ENCODE data around the gene SLC3A2. TPM values are rescaled to one million over a fixed set of nuclear protein-coding genes. Genes with fewer than 3 reads are reported as not detected.

Gene SLC3A2
- total RNA-seq, 1 donor from 2014 or later = 181 TPM

GRCh38 chr11:62882431-62882749 lies 1.7 kb downstream of the SLC3A2 start:
- H3K9me3 Mint-ChIP-seq = no peaks in the 10 kb centered on the region
- H3K36me3 Mint-ChIP-seq (ENCODE audit: low read depth) = peaks cover 50% of the 10 kb centered on the region
- no peak for DNase-seq (ENCODE audit: low read depth, low spot score)
- peaks cover 12% of the 10 kb centered on the region for H3K27me3 Mint-ChIP-seq (ENCODE audit: low read depth)
- TF ChIP-seq CTCF (conservative IDR thresholded peaks at IDR 0.05) = no peak
- H3K4me3 Mint-ChIP-seq = peak overlapping the region; percentile 100
- H3K27ac Mint-ChIP-seq (ENCODE audit: unreplicated experiment) = peak overlapping the region; percentile 100
- H3K4me1 Mint-ChIP-seq = peaks cover 69% of the 10 kb centered on the region

DNA sequence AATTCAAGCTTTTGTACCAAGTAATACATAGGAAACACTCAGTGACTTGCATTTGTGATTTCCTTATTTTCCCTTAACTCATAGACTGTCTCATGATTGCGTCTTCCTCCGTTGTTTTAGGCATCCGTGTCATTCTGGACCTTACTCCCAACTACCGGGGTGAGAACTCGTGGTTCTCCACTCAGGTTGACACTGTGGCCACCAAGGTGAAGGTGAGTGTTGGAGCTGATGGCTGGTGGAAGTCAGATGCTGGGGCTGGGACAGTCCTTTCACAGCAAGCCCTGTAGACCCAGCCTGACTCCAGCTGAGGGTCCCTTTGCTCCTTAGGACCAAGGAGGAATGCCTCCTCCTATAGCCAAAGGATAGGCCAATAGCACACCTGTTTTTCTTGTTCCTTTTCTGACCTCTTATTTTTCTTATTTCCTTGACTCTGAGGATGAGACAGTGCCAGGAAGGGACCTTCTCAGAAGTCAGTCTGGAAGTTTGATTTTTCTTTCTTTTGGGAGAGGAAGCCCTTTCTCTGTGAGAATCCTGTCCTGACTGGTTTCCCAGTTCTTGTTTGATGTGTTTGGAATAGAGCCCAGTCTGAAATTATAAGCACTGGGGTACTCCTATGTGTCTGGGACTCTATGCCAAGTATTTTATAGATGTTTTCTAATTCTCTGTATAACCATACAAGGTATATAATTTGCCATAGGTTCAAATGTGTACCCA lies 2.2 kb downstream of the SLC3A2 start:
- no peak for TF ChIP-seq CTCF (conservative IDR thresholded peaks at IDR 0.05)
- Mint-ChIP-seq H3K27ac (ENCODE audit: unreplicated experiment) (peak overlapping the region; percentile 100), H3K27me3 (ENCODE audit: low read depth) (peaks cover 12% of the 10 kb centered on the region), H3K36me3 (ENCODE audit: low read depth) (peaks cover 47% of the 10 kb centered on the region), H3K9me3 (no peaks in the 10 kb centered on the region), H3K4me3 (peak overlapping the region; percentile 100), H3K4me1 (peaks cover 66% of the 10 kb centered on the region)
- DNase-seq (ENCODE audit: low read depth, low spot score) = no peak

DNA sequence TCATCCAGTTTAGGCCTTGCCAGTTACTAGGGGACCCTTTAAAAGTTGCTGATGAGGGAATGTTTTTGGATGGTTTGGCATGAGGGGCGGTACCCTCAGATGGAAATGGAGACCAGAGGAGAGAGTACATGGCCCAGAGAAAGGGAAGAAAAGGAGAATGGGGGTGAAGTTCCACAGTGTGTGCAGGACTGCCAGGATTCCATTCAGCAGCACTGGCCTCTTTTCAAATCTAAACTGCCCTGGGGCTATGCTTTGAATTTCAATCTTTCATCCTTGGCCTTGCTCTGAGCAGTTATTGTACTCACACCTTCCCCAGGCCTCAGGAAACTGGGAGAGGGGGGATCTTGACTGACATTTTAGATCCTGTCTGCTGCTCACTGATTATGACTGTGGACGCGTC lies 3.0 kb downstream of the SLC3A2 start:
- peaks cover 69% of the 10 kb centered on the region for H3K4me1 Mint-ChIP-seq
- H3K27me3 Mint-ChIP-seq (ENCODE audit: low read depth) = peaks cover 12% of the 10 kb centered on the region

GRCh38 chr11:62885137-62885750 lies 4.5 kb downstream of the SLC3A2 start:
- no peak for TF ChIP-seq CTCF (conservative IDR thresholded peaks at IDR 0.05)
- H3K9me3 Mint-ChIP-seq = no peaks in the 10 kb centered on the region
- H3K36me3 Mint-ChIP-seq (ENCODE audit: low read depth) = peaks cover 58% of the 10 kb centered on the region
- H3K27me3 Mint-ChIP-seq (ENCODE audit: low read depth) = peaks cover 12% of the 10 kb centered on the region
- H3K4me3 Mint-ChIP-seq = peak overlapping the region; percentile 74
- peak overlapping the region; percentile 89 for H3K27ac Mint-ChIP-seq (ENCODE audit: unreplicated experiment)
- no peak for DNase-seq (ENCODE audit: low read depth, low spot score)
- H3K4me1 Mint-ChIP-seq = peaks cover 72% of the 10 kb centered on the region

More for the DNA sequence above, 3.0 kb downstream of the SLC3A2 start:
- no peak for TF ChIP-seq CTCF (conservative IDR thresholded peaks at IDR 0.05)
- Mint-ChIP-seq H3K9me3 (no peaks in the 10 kb centered on the region), H3K27ac (ENCODE audit: unreplicated experiment) (peak overlapping the region; percentile 59), H3K4me3 (peak overlapping the region; percentile 100), H3K36me3 (ENCODE audit: low read depth) (peaks cover 49% of the 10 kb centered on the region)
- DNase-seq (ENCODE audit: low read depth, low spot score) = no peak

DNA sequence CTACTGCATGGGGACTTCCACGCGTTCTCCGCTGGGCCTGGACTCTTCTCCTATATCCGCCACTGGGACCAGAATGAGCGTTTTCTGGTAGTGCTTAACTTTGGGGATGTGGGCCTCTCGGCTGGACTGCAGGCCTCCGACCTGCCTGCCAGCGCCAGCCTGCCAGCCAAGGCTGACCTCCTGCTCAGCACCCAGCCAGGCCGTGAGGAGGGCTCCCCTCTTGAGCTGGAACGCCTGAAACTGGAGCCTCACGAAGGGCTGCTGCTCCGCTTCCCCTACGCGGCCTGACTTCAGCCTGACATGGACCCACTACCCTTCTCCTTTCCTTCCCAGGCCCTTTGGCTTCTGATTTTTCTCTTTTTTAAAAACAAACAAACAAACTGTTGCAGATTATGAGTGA lies 7.7 kb downstream of the SLC3A2 start:
- Mint-ChIP-seq H3K9me3 (no peaks in the 10 kb centered on the region), H3K4me3 (peak overlapping the region; percentile 60), H3K36me3 (ENCODE audit: low read depth) (peaks cover 35% of the 10 kb centered on the region), H3K27me3 (ENCODE audit: low read depth) (no peaks in the 10 kb centered on the region), H3K4me1 (peaks cover 41% of the 10 kb centered on the region), H3K27ac (ENCODE audit: unreplicated experiment) (no peak overlapping the region)
- DNase-seq (ENCODE audit: low read depth, low spot score) = no peak
- TF ChIP-seq CTCF (conservative IDR thresholded peaks at IDR 0.05) = no peak
